NCI-H146 (cell line): ENCODE data around the gene TADA2A.
"Not testable (repeated sequence)": the region's sequence is repeated elsewhere in the genome, so short reads cannot be mapped to it uniquely, and the experiment has no call there.

Experiments
- DNase-seq: peaks from one replicate; lab custom pipeline; 2025; lab: John Stamatoyannopoulos, UW

The TADA2A gene

GRCh38 chr17:37493249-37494027, 86.8 kb downstream of the TADA2A start:
- DNase-seq: no peak

GRCh38 chr17:37494401-37494831, 87.7 kb downstream of the TADA2A start:
- DNase-seq: no peak

- no peak for DNase-seq
These were observed 88.3 kb downstream of the TADA2A start for GRCh38 chr17:37494971-37495370.

- no peak for DNase-seq
These were observed 93.7 kb downstream of the TADA2A start for GRCh38 chr17:37500378-37500777.

GRCh38 chr17:37502009-37502936, 95.6 kb downstream of the TADA2A start:
- DNase-seq: no peak

- DNase-seq: no peak
These were observed 96.5 kb downstream of the TADA2A start for GRCh38 chr17:37503148-37503547.

- DNase-seq: no peak
These were observed 98.6 kb downstream of the TADA2A start for GRCh38 chr17:37505333-37505732.

- no peak for DNase-seq
These were observed 100.0 kb downstream of the TADA2A start for GRCh38 chr17:37506678-37507077.

- no peak for DNase-seq
These were observed 100.4 kb downstream of the TADA2A start for GRCh38 chr17:37507111-37507510.

- no peak for DNase-seq
These were observed 103.4 kb downstream of the TADA2A start for GRCh38 chr17:37510056-37510455.

- DNase-seq: not testable (repeated sequence)
These were observed 105.0 kb downstream of the TADA2A start for GRCh38 chr17:37511642-37512041.

GRCh38 chr17:37512442-37513068, 105.9 kb downstream of the TADA2A start:
- no peak for DNase-seq

- no peak for DNase-seq
These were observed 107.0 kb downstream of the TADA2A start for GRCh38 chr17:37513711-37514110.

GRCh38 chr17:37516127-37516571, 109.5 kb downstream of the TADA2A start:
- DNase-seq: peak; percentile 8

- DNase-seq: no peak
These were observed 111.2 kb downstream of the TADA2A start for GRCh38 chr17:37517881-37518280.

GRCh38 chr17:37518826-37519225, 112.1 kb downstream of the TADA2A start:
- no peak for DNase-seq

- no peak for DNase-seq
These were observed 112.7 kb downstream of the TADA2A start for GRCh38 chr17:37519251-37519985.

- no peak for DNase-seq
These were observed 113.5 kb downstream of the TADA2A start for GRCh38 chr17:37520174-37520573.

GRCh38 chr17:37521821-37522220, 115.1 kb downstream of the TADA2A start:
- DNase-seq: no peak

GRCh38 chr17:37523715-37524219, 117.1 kb downstream of the TADA2A start:
- no peak for DNase-seq

GRCh38 chr17:37527249-37527851, 120.7 kb downstream of the TADA2A start:
- peak; percentile 12 for DNase-seq
